IMR-90 (cell line): ENCODE data around the gene PNMA8C. TPM values are rescaled to one million over a fixed set of nuclear protein-coding genes. Genes with fewer than 3 reads are reported as not detected.

ENCODE experiments used
- ATAC-seq: fragments of 200-7000 bp; cut with Tn5 transposase; 2 replicates; pipeline ENCODE4 v1.9.1; 2020; ENCODE audit warnings: low read depth, mild to moderate bottlenecking, moderate library complexity
- BruUV-seq: library from RNA; stranded (reverse); fragments of 400-500 nt; replicated peaks from 2 replicates; lab custom pipeline; 2021; lab: Mats Ljungman, UMichigan
- CTCF ChIA-PET: fragments of 300-600 bp; formaldehyde crosslinking; extraction: SDS; loops from one replicate; lab custom pipeline; 2021; ENCODE audit warnings: antibody characterized with exemption; lab: Yijun Ruan, JAX
- POLR2A ChIA-PET: fragments of 300-600 bp; sonication (Branson Sonifier 250); formaldehyde crosslinking; loops from one replicate; lab custom pipeline; 2022; ENCODE audit warnings: antibody characterized with exemption; ENCODE audit not compliant: unreplicated experiment; lab: Charles Lee
- DNase-seq: peaks from one replicate; pipeline ENCODE4 v3.0.0; 2013
- H2AFZ ChIP-seq: replicated peaks from 2 replicates; pipeline ENCODE3; 2013; ENCODE audit warnings: low read length, mild to moderate bottlenecking; ENCODE audit not compliant: poor library complexity
- H2AK5ac ChIP-seq: 2 replicates; pipeline ENCODE4 v1.6.1; 2013; ENCODE audit warnings: low read depth, low read length, inconsistent platforms
- H2AK9ac ChIP-seq: replicated peaks from 2 replicates; pipeline ENCODE3; 2013; ENCODE audit warnings: mild to moderate bottlenecking, low read depth, low read length, moderate library complexity; ENCODE audit not compliant: poor library complexity
- H2BK120ac ChIP-seq: 2 replicates; pipeline ENCODE4 v1.6.1; 2013; ENCODE audit warnings: low read depth, low read length, inconsistent platforms
- H2BK15ac ChIP-seq: 3 replicates; pipeline ENCODE4 v1.6.1; 2013; ENCODE audit warnings: low read depth, low read length, inconsistent platforms
- H2BK20ac ChIP-seq: 2 replicates; pipeline ENCODE4 v1.6.1; 2013; ENCODE audit warnings: low read depth, mild to moderate bottlenecking, inconsistent platforms, low read length, moderate library complexity
- H2BK5ac ChIP-seq: 2 replicates; pipeline ENCODE4 v1.6.1; 2013; ENCODE audit warnings: mild to moderate bottlenecking, low read depth, low read length, inconsistent platforms; ENCODE audit not compliant: poor library complexity, severe bottlenecking
- H3K14ac ChIP-seq: replicated peaks from 2 replicates; pipeline ENCODE4 v1.6.1; 2013; ENCODE audit warnings: low read depth, low read length, inconsistent platforms
- H3K18ac ChIP-seq: 2 replicates; pipeline ENCODE4 v1.6.1; 2013; ENCODE audit warnings: low read depth, low read length, control low read depth
- H3K23ac ChIP-seq: 2 replicates; pipeline ENCODE4 v1.6.1; 2013; ENCODE audit warnings: low read depth, low read length, inconsistent platforms
- H3K27ac ChIP-seq: 2 replicates; pipeline ENCODE4 v1.5.1; 2013; ENCODE audit warnings: mild to moderate bottlenecking, control low read depth, low read length; ENCODE audit not compliant: insufficient read depth
- H3K27me3 ChIP-seq: 2 replicates; pipeline ENCODE4 v1.6.1; 2013; ENCODE audit warnings: low read length; ENCODE audit not compliant: control insufficient read depth, insufficient read depth
- H3K36me3 ChIP-seq: 2 replicates; pipeline ENCODE4 v1.6.1; 2013; ENCODE audit warnings: low read length, mixed read lengths; ENCODE audit not compliant: control insufficient read depth, insufficient read depth
- H3K4ac ChIP-seq: 2 replicates; pipeline ENCODE4 v1.6.1; 2013; ENCODE audit warnings: low read depth, low read length, inconsistent platforms
- H3K4me1 ChIP-seq: 2 replicates; pipeline ENCODE4 v1.6.1; 2013; ENCODE audit warnings: low read length, mixed read lengths; ENCODE audit not compliant: control insufficient read depth, insufficient read depth
- H3K4me2 ChIP-seq: 2 replicates; pipeline ENCODE4 v1.6.1; 2013; ENCODE audit warnings: low read depth, mild to moderate bottlenecking, control low read depth, low read length, moderate library complexity
- H3K4me3 ChIP-seq: 2 replicates; pipeline ENCODE4 v1.5.1; 2013; ENCODE audit warnings: low read depth, mild to moderate bottlenecking, control low read depth, low read length, moderate library complexity; ENCODE audit not compliant: insufficient read depth
- H3K56ac ChIP-seq: 2 replicates; pipeline ENCODE4 v1.6.1; 2013; ENCODE audit warnings: low read length, inconsistent platforms; ENCODE audit not compliant: insufficient read depth; ENCODE audit errors: extremely low read depth
- H3K79me1 ChIP-seq, 2 experiments: 2 replicates each; pipeline ENCODE4 v1.6.1; 2013; ENCODE audit warnings: low read length in 2 of 2, inconsistent platforms in 1 of 2, low read depth in 1 of 2
- H3K9ac ChIP-seq: 2 replicates; pipeline ENCODE4 v1.6.1; 2013; ENCODE audit warnings: low read depth, low read length, control low read depth
- H3K9me1 ChIP-seq: 2 replicates; pipeline ENCODE4 v1.6.1; 2013; ENCODE audit warnings: low read length, inconsistent platforms; ENCODE audit not compliant: insufficient read depth
- H3K9me3 ChIP-seq: 2 replicates; pipeline ENCODE4 v1.6.1; 2013; ENCODE audit warnings: low read length; ENCODE audit not compliant: control insufficient read depth, insufficient read depth
- H4K20me1 ChIP-seq: 2 replicates; pipeline ENCODE4 v1.6.1; 2013; ENCODE audit warnings: low read length, inconsistent platforms; ENCODE audit not compliant: insufficient read depth
- H4K5ac ChIP-seq: 2 replicates; pipeline ENCODE4 v1.6.1; 2013; ENCODE audit warnings: mild to moderate bottlenecking, low read depth, low read length, control low read depth
- H4K8ac ChIP-seq, 2 experiments: 2 replicates each; pipeline ENCODE4 v1.6.1; 2013; ENCODE audit warnings: low read depth in 2 of 2, low read length in 2 of 2, control low read depth in 1 of 2, inconsistent platforms in 1 of 2
- H4K91ac ChIP-seq: 2 replicates; pipeline ENCODE4 v1.6.1; 2013; ENCODE audit warnings: low read depth, low read length, inconsistent platforms; ENCODE audit not compliant: insufficient read depth
- BHLHE40 ChIP-seq: fragments of 150-350 bp; IDR thresholded peaks from 2 replicates; pipeline ENCODE4 v1.6.1; 2016; ENCODE audit warnings: mild to moderate bottlenecking, low read depth, low read length
- CEBPB ChIP-seq: IDR thresholded peaks from 2 replicates; pipeline ENCODE4 v1.6.1; 2012; ENCODE audit warnings: low read depth, low read length, improper control_type of control experiment
- CHD1 ChIP-seq: IDR thresholded peaks from 2 replicates; pipeline ENCODE4 v1.6.1; 2012; ENCODE audit warnings: low read depth, low read length, improper control_type of control experiment
- ELK1 ChIP-seq: fragments of 150-350 bp; IDR thresholded peaks from 2 replicates; pipeline ENCODE4 v1.6.1; 2016; ENCODE audit warnings: low read depth, mild to moderate bottlenecking, low read length, moderate library complexity, borderline replicate concordance
- FOS ChIP-seq: fragments of 150-350 bp; IDR thresholded peaks from 2 replicates; pipeline ENCODE4 v1.6.1; 2016; ENCODE audit warnings: low read depth, low read length
- MAFK ChIP-seq: IDR thresholded peaks from 2 replicates; pipeline ENCODE4 v1.6.1; 2012; ENCODE audit warnings: low read depth, low read length, improper control_type of control experiment
- MAZ ChIP-seq: IDR thresholded peaks from 2 replicates; pipeline ENCODE4 v1.6.1; 2012; ENCODE audit warnings: low read depth, mild to moderate bottlenecking, low read length, improper control_type of control experiment, moderate library complexity, borderline replicate concordance
- MXI1 ChIP-seq: IDR thresholded peaks from 2 replicates; pipeline ENCODE4 v1.6.1; 2012; ENCODE audit warnings: low read depth, mild to moderate bottlenecking, low read length, moderate library complexity, borderline replicate concordance
- NFE2L2 ChIP-seq: fragments of 150-350 bp; IDR thresholded peaks from 2 replicates; pipeline ENCODE4 v1.6.1; 2016; ENCODE audit warnings: low read depth, mild to moderate bottlenecking, low read length
- POLR2A ChIP-seq: IDR thresholded peaks from 2 replicates; pipeline ENCODE4 v1.6.1; 2012; ENCODE audit warnings: mild to moderate bottlenecking, low read depth, low read length
- RAD21 ChIP-seq: IDR thresholded peaks from 2 replicates; pipeline ENCODE4 v1.6.1; 2012; ENCODE audit warnings: low read length, improper control_type of control experiment
- RCOR1 ChIP-seq: IDR thresholded peaks from 2 replicates; pipeline ENCODE4 v1.6.1; 2012; ENCODE audit warnings: mild to moderate bottlenecking, low read length, improper control_type of control experiment; ENCODE audit not compliant: insufficient replicate concordance
- RFX5 ChIP-seq: IDR thresholded peaks from 2 replicates; pipeline ENCODE4 v1.8.0; 2012; ENCODE audit warnings: low read depth, mild to moderate bottlenecking, low read length, moderate library complexity
- SMC3 ChIP-seq: fragments of 150-350 bp; IDR thresholded peaks from 2 replicates; pipeline ENCODE4 v1.6.1; 2016; ENCODE audit warnings: low read depth, mild to moderate bottlenecking, antibody characterized with exemption, low read length, moderate library complexity
- WGBS, 2 experiments: methylation state at CpG; one replicate each; pipeline versions ENCODE4 v1.1.5 to v1.1.7; 2013; ENCODE audit warnings: missing lambda C conversion rate in 2 of 2; ENCODE audit not compliant: insufficient read length in 1 of 2; ENCODE audit errors: extremely low coverage in 2 of 2; 5-methylcytosine and 5-hydroxymethylcytosine counted together
- dilution Hi-C: fragments of 300-500 bp; cut with HindIII; formaldehyde crosslinking; loops from one replicate; pipeline ENCODE4 v1.14.3; 2018; ENCODE audit warnings: low sequenced_read_pairs; ENCODE audit not compliant: unreplicated experiment
- in situ Hi-C: fragments of 300-500 bp; cut with MboI; formaldehyde crosslinking; loops from 3 replicates; pipeline ENCODE4 v1.14.3; 2019; ENCODE audit warnings: low sequenced_read_pairs, inconsistent platforms, mixed read lengths
- intact Hi-C: fragments of 100-400 bp; cut with micrococcal nuclease; formaldehyde crosslinking; loops from 2 replicates; pipeline ENCODE4 v1.10.0; 2022
- polyA plus RNA-seq, 3 experiments: library from polyadenylated mRNA; depleted of rRNA; stranded (reverse); fragments of >200 nt; gene quantifications; 2 replicates each; pipeline ENCODE4 v1.2.3, GENCODE V29; 2012; ENCODE audit warnings: low replicate concordance in 1 of 3
- total RNA-seq: library from RNA; depleted of rRNA; stranded (reverse); fragments of >200 nt; gene quantifications from 2 replicates; pipeline ENCODE4 v1.2.3, GENCODE V29; 2012
- TF ChIP-seq, protein P1 (sequence below): fragments of 150-350 bp; IDR thresholded peaks from 2 replicates; pipeline ENCODE4 v1.6.1; 2017; ENCODE audit warnings: mild to moderate bottlenecking, antibody characterized with exemption, low read length, low read depth
- TF ChIP-seq, protein P2 (sequence below): conservative IDR thresholded peaks from 2 replicates; pipeline ENCODE4 v1.5.1; 2012; ENCODE audit warnings: mild to moderate bottlenecking, low read depth, low read length, improper control_type of control experiment

Gene PNMA8C
- total and polyA plus RNA-seq, 2 of the 4 experiments (the other 2 are of a cell fraction), result 0.09 to 0.18 TPM

GRCh38 chr19:46383846-46384245, 44.9 kb downstream of the PNMA8C start:
- no peak overlapping the region for H2AFZ ChIP-seq
- no peak overlapping the region for H2BK5ac ChIP-seq
- H3K27me3 ChIP-seq, result no peaks in the 10 kb centered on the region
- dilution Hi-C loops (no loop called here), in situ Hi-C loops (loop anchor here (10.0 kb wide), 1 partner anchor 99 kb away; no protein-coding TSS in a partner anchor), intact Hi-C loops (no loop called here)
- no peak overlapping the region for H4K5ac ChIP-seq
- H3K4me1 ChIP-seq, result no peaks in the 10 kb centered on the region
- no peak overlapping the region for H3K4me2 ChIP-seq
- ATAC-seq (no peak), DNase-seq (no peak)
- H3K4me3 ChIP-seq, result no peak overlapping the region
- ChIA-PET POLR2A (no interaction called here), CTCF (no interaction called here)
- no peak overlapping the region for H2BK120ac ChIP-seq
- H3K14ac ChIP-seq, result no peak overlapping the region
- H3K4ac ChIP-seq, result no peak overlapping the region
- H3K27ac ChIP-seq, result no peak overlapping the region
- H3K18ac ChIP-seq, result no peak overlapping the region
- H2BK15ac ChIP-seq, result no peak overlapping the region
- no peak overlapping the region for H2AK9ac ChIP-seq
- TF ChIP-seq MXI1 (no peak), MAZ (no peak), RFX5 (no peak), RAD21 (no peak), MAFK (no peak), CHD1 (no peak), POLR2A (no peak), RCOR1 (no peak), SMC3 (no peak), CEBPB (no peak), BHLHE40 (no peak), ELK1 (no peak), NFE2L2 (no peak), FOS (no peak)
- TF ChIP-seq, protein P1, sequence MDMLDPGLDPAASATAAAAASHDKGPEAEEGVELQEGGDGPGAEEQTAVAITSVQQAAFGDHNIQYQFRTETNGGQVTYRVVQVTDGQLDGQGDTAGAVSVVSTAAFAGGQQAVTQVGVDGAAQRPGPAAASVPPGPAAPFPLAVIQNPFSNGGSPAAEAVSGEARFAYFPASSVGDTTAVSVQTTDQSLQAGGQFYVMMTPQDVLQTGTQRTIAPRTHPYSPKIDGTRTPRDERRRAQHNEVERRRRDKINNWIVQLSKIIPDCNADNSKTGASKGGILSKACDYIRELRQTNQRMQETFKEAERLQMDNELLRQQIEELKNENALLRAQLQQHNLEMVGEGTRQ, result no peak
- TF ChIP-seq, protein P2, sequence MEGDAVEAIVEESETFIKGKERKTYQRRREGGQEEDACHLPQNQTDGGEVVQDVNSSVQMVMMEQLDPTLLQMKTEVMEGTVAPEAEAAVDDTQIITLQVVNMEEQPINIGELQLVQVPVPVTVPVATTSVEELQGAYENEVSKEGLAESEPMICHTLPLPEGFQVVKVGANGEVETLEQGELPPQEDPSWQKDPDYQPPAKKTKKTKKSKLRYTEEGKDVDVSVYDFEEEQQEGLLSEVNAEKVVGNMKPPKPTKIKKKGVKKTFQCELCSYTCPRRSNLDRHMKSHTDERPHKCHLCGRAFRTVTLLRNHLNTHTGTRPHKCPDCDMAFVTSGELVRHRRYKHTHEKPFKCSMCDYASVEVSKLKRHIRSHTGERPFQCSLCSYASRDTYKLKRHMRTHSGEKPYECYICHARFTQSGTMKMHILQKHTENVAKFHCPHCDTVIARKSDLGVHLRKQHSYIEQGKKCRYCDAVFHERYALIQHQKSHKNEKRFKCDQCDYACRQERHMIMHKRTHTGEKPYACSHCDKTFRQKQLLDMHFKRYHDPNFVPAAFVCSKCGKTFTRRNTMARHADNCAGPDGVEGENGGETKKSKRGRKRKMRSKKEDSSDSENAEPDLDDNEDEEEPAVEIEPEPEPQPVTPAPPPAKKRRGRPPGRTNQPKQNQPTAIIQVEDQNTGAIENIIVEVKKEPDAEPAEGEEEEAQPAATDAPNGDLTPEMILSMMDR, result no peak
- H3K9ac ChIP-seq, result no peak overlapping the region
- no peak overlapping the region for H4K8ac ChIP-seq
- no peak overlapping the region for H2AK5ac ChIP-seq
- no peaks in the 10 kb centered on the region for H3K9me3 ChIP-seq
- peaks cover 11 to 44% of the 10 kb centered on the region in 2 experiments for H3K79me1 ChIP-seq
- BruUV-seq, result no TSS peak
- H4K91ac ChIP-seq, result no peak overlapping the region
- no peak overlapping the region for H3K23ac ChIP-seq
- 88% methylated on average over 2 of the region's 7 CpGs; no CpG with 5 or more reads in 1 of the 2 experiments for WGBS, 2 experiments
- H2BK20ac ChIP-seq, result no peak overlapping the region
- peaks cover 33% of the 10 kb centered on the region for H3K36me3 ChIP-seq
- no peaks in the 10 kb centered on the region; the same call in 1 of the 2 replicates for H4K20me1 ChIP-seq
- no peak overlapping the region for H3K56ac ChIP-seq
- peaks cover 5% of the 10 kb centered on the region; the same call in 1 of the 2 replicates for H3K9me1 ChIP-seq
